CD14-positive monocyte (primary cell): ENCODE results near the gene DSCAML1. TPM values are rescaled to one million over a fixed set of nuclear protein-coding genes. Genes with fewer than 3 reads are reported as not detected.
A peak's percentile ranks its signal among the peaks of the same experiment; 100 is the strongest.

Source experiments
- DNase-seq, 3 donors: peaks; one replicate each; pipeline ENCODE4 v3.0.0-alpha.2; 2011 to 2022
- H2AFZ ChIP-seq: 2 replicates; pipeline ENCODE4 v1.6.0; 2012; ENCODE audit warnings: mild to moderate bottlenecking, low read depth, low read length, inconsistent platforms; ENCODE audit not compliant: insufficient read depth, poor library complexity, severe bottlenecking
- H3K27ac ChIP-seq, 2 donors: 1 replicate in 1 of 2; 2 replicates in 1 of 2; pipeline ENCODE4 v1.5.1; 2012 to 2013; ENCODE audit warnings: low read length in 2 of 2, control low read depth in 1 of 2, inconsistent platforms in 1 of 2, low read depth in 1 of 2, mild to moderate bottlenecking in 1 of 2
- H3K27me3 ChIP-seq, 2 donors: one replicate each; pipeline versions ENCODE4 v1.6.0 to v1.6.1; 2011 to 2013; ENCODE audit warnings: low read length in 2 of 2; ENCODE audit not compliant: control insufficient read depth in 2 of 2, insufficient read depth in 2 of 2
- H3K36me3 ChIP-seq, 2 donors: replicated peaks in 1 of 2; 1 replicate in 1 of 2; 2 replicates in 1 of 2; pipeline versions ENCODE4 v1.5.1 to v1.6.1; 2012 to 2013; ENCODE audit warnings: low read length in 2 of 2, control low read depth in 1 of 2, inconsistent platforms in 1 of 2, mild to moderate bottlenecking in 1 of 2; ENCODE audit not compliant: insufficient read depth in 2 of 2, control insufficient read depth in 1 of 2
- H3K4me1 ChIP-seq, 2 donors: 1 replicate in 1 of 2; 2 replicates in 1 of 2; pipeline versions ENCODE4 v1.5.1 to v1.6.1; 2012 to 2013; ENCODE audit warnings: low read length in 2 of 2, control low read depth in 1 of 2, inconsistent platforms in 1 of 2, mild to moderate bottlenecking in 1 of 2, moderate library complexity in 1 of 2; ENCODE audit not compliant: insufficient read depth in 2 of 2, control insufficient read depth in 1 of 2
- H3K4me2 ChIP-seq: replicated peaks from 2 replicates; pipeline ENCODE3; 2012; ENCODE audit warnings: low read length, moderate library complexity, mild to moderate bottlenecking; ENCODE audit not compliant: poor library complexity, severe bottlenecking; ENCODE audit errors: extremely low read depth
- H3K4me3 ChIP-seq, 3 experiments: fragments of 200-600 bp in 1 of 3; sonication (generic) in 1 of 3; replicated peaks in 1 of 3; 1 replicate in 2 of 3; 2 replicates in 1 of 3; pipeline ENCODE4 v1.5.1; 2011 to 2013; ENCODE audit warnings: low read length in 3 of 3, mild to moderate bottlenecking in 3 of 3, control low read depth in 2 of 3, low read depth in 2 of 3, inconsistent platforms in 1 of 3, moderate library complexity in 1 of 3
- H3K79me2 ChIP-seq: 2 replicates; pipeline ENCODE4 v1.6.0; 2012; ENCODE audit warnings: mild to moderate bottlenecking, control low read depth, inconsistent platforms, low read length, moderate library complexity; ENCODE audit not compliant: insufficient read depth
- H3K9ac ChIP-seq: 2 replicates; pipeline ENCODE4 v1.6.0; 2017; ENCODE audit warnings: low read length, mild to moderate bottlenecking; ENCODE audit not compliant: insufficient read depth, poor library complexity, severe bottlenecking
- H3K9me3 ChIP-seq, 2 donors: replicated peaks in 1 of 2; 1 replicate in 1 of 2; 2 replicates in 1 of 2; pipeline versions ENCODE4 v1.5.1 to v1.6.1; 2012 to 2013; ENCODE audit warnings: low read length in 2 of 2, control low read depth in 1 of 2; ENCODE audit not compliant: control insufficient read depth in 1 of 2, insufficient read depth in 1 of 2
- H4K20me1 ChIP-seq: 2 replicates; pipeline ENCODE4 v1.6.0; 2012; ENCODE audit warnings: mild to moderate bottlenecking, low read length, control low read depth, moderate library complexity; ENCODE audit not compliant: insufficient read depth
- H3K27ac Mint-ChIP-seq, 7 donors: one replicate each; pipeline ENCODE4 v1.8.0; 2020; ENCODE audit warnings: mild to moderate bottlenecking in 7 of 7, mixed read lengths in 7 of 7, moderate library complexity in 6 of 7, inconsistent platforms in 2 of 7
- H3K27me3 Mint-ChIP-seq, 3 donors: one replicate each; pipeline ENCODE4 v1.8.0; 2021 to 2022; ENCODE audit warnings: low read depth in 3 of 3, mild to moderate bottlenecking in 3 of 3, mixed read lengths in 3 of 3, moderate library complexity in 3 of 3, inconsistent platforms in 1 of 3
- H3K36me3 Mint-ChIP-seq, 2 donors: one replicate each; pipeline ENCODE4 v1.8.0; 2020; ENCODE audit warnings: mixed read lengths in 2 of 2, inconsistent platforms in 1 of 2, mild to moderate bottlenecking in 1 of 2
- H3K4me1 Mint-ChIP-seq: one replicate; pipeline ENCODE4 v1.8.0; 2020; ENCODE audit warnings: mild to moderate bottlenecking, mixed read lengths
- H3K4me3 Mint-ChIP-seq, 2 donors: one replicate each; pipeline ENCODE4 v1.8.0; 2020; ENCODE audit warnings: mild to moderate bottlenecking in 2 of 2, mixed read lengths in 2 of 2, moderate library complexity in 1 of 2
- H3K9me3 Mint-ChIP-seq, 7 donors: one replicate each; pipeline ENCODE4 v1.8.0; 2020 to 2022; ENCODE audit warnings: mixed read lengths in 7 of 7, mild to moderate bottlenecking in 6 of 7, moderate library complexity in 6 of 7, inconsistent platforms in 2 of 7
- WGBS: methylation state at CpG from one replicate; pipeline ENCODE4 v1.1.5; 2013; ENCODE audit warnings: missing lambda C conversion rate; ENCODE audit not compliant: insufficient coverage; 5-methylcytosine and 5-hydroxymethylcytosine counted together
- intact Hi-C, 2 donors: fragments of 100-400 bp; cut with micrococcal nuclease; formaldehyde crosslinking; loops; one replicate each; pipeline versions ENCODE4 v1.15.0 to v1.15.1; 2023
- polyA plus RNA-seq, 3 donors: library from polyadenylated mRNA; depleted of rRNA in 1 of 3; unstranded in 2 of 3; stranded (reverse) in 1 of 3; fragments of 300-500 nt in 2 of 3; fragments of >200 nt in 1 of 3; fragmentation: Illumina TruSeq in 2 of 3; gene quantifications; 1 replicate in 2 of 3; 2 replicates in 1 of 3; pipeline ENCODE4 v1.2.3, GENCODE V29; 2012 to 2021
- TF ChIP-seq, protein P1 (sequence below): fragments of 200-600 bp; IDR thresholded peaks from one replicate; pipeline ENCODE4 v1.8.0; 2022; ENCODE audit warnings: antibody characterized with exemption, mild to moderate bottlenecking

The DSCAML1 gene
- polyA plus RNA-seq, 3 donors, result not detected

DNA sequence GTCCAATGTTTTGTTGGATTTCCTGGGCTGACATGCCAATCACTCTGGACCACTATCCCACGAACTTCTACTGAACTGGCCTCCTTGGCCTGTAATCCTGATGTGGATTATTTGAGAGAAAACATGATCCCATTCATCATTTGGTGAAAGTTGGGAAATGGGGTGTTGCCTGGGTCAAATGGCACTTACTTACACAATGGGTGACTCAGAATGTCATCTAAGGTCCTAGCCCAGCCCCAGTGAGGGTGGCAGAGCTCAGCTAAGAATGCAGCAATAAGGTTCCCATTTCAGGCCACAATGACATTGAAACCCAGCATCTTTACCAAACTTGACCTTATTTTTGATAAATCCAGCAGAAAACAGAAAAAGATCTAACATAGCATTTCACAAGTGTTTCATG, 8.0 kb upstream of the DSCAML1 start:
- H3K27ac Mint-ChIP-seq, result peak overlapping the region; percentile 78 to 97 (median 89)
- no peaks in the 10 kb centered on the region for H3K79me2 ChIP-seq
- H3K4me1 ChIP-seq, result peaks cover 54 to 56% of the 10 kb centered on the region in 2 donors
- peak overlapping the region; percentile 8 for H3K4me2 ChIP-seq
- H2AFZ ChIP-seq, result no peak overlapping the region
- H3K4me3 ChIP-seq, result no peak overlapping the region
- peak; percentile 87 to 93 (median 93) for DNase-seq
- H3K4me3 Mint-ChIP-seq, result peak overlapping the region in 1 of 2 donors; percentile 26
- H3K9me3 Mint-ChIP-seq, result peaks cover 0 to 2% (median 0%) of the 10 kb centered on the region in 7 donors
- H3K27ac ChIP-seq, result peak overlapping the region; percentile 55 to 85
- WGBS, result no CpG with 5 or more reads among the region's 1 CpG
- intact Hi-C loops, result loop anchor here (1.0 to 5.0 kb wide), 3 partner anchors 12 to 142 kb away; no protein-coding TSS in a partner anchor
- TF ChIP-seq, protein P1, sequence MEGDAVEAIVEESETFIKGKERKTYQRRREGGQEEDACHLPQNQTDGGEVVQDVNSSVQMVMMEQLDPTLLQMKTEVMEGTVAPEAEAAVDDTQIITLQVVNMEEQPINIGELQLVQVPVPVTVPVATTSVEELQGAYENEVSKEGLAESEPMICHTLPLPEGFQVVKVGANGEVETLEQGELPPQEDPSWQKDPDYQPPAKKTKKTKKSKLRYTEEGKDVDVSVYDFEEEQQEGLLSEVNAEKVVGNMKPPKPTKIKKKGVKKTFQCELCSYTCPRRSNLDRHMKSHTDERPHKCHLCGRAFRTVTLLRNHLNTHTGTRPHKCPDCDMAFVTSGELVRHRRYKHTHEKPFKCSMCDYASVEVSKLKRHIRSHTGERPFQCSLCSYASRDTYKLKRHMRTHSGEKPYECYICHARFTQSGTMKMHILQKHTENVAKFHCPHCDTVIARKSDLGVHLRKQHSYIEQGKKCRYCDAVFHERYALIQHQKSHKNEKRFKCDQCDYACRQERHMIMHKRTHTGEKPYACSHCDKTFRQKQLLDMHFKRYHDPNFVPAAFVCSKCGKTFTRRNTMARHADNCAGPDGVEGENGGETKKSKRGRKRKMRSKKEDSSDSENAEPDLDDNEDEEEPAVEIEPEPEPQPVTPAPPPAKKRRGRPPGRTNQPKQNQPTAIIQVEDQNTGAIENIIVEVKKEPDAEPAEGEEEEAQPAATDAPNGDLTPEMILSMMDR, result no peak
- H3K36me3 Mint-ChIP-seq, result peaks cover 2 to 4% of the 10 kb centered on the region in 2 donors
- no peaks in the 10 kb centered on the region for H4K20me1 ChIP-seq
- H3K36me3 ChIP-seq, result no peaks in the 10 kb centered on the region
- no peaks in the 10 kb centered on the region for H3K9me3 ChIP-seq
- peaks cover 9 to 18% (median 16%) of the 10 kb centered on the region in 3 donors for H3K27me3 Mint-ChIP-seq
- H3K9ac ChIP-seq, result no peak overlapping the region
- peaks cover 57% of the 10 kb centered on the region for H3K4me1 Mint-ChIP-seq
- peaks cover 3 to 9% of the 10 kb centered on the region in 2 donors for H3K27me3 ChIP-seq

DNA sequence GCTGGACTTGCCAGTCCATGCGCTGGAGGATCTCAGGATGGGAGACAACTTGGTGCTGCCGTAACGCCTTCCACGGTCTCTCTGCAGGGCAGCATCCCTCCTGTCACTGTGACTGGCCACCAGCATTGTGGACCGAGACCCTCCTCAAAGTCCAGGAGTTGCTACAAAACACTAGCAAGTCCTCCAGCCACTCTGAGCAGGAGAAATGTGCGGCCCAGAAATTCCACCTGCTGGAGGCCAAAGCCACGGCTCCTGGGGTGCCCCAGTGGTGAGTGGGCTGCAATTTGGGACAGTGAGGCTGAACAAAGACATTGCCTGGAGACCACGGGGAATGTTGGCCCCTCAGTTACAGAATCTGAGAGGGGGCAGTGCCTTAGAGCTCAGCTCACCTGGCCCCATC, 6.9 kb upstream of the DSCAML1 start:
- H3K36me3 Mint-ChIP-seq, result peaks cover 2 to 4% of the 10 kb centered on the region in 2 donors

More for the DNA sequence above, 6.9 kb upstream of the DSCAML1 start:
- WGBS, result 98% methylated on average over 7 of the region's 8 CpGs
- H3K27me3 Mint-ChIP-seq, result peaks cover 19 to 25% (median 24%) of the 10 kb centered on the region in 3 donors
- Histone ChIP-seq H4K20me1 (no peaks in the 10 kb centered on the region), H3K27me3 (peaks cover 5 to 20% of the 10 kb centered on the region in 2 donors), H3K4me1 (peaks cover 45 to 47% of the 10 kb centered on the region in 2 donors), H3K79me2 (no peaks in the 10 kb centered on the region), H3K36me3 (no peaks in the 10 kb centered on the region), H3K4me3 (no peak overlapping the region), H3K4me2 (no peak overlapping the region), H2AFZ (no peak overlapping the region), H3K9me3 (no peaks in the 10 kb centered on the region), H3K27ac (no peak overlapping the region), H3K9ac (no peak overlapping the region)
- H3K4me1 Mint-ChIP-seq, result peaks cover 46% of the 10 kb centered on the region
- no peak for DNase-seq
- peaks cover 0 to 2% (median 0%) of the 10 kb centered on the region in 7 donors for H3K9me3 Mint-ChIP-seq
- TF ChIP-seq, protein P1, result no peak
- intact Hi-C loops, result no loop called here
- H3K27ac Mint-ChIP-seq, result peak overlapping the region in 4 of 7 donors; percentile 21 to 93 (median 88)
- H3K4me3 Mint-ChIP-seq, result no peak overlapping the region
